Peyer's patch (tissue), 4 donors: ENCODE results near the gene LMO2. TPM values are rescaled to one million over a fixed set of nuclear protein-coding genes. Genes with fewer than 3 reads are reported as not detected.

Source experiments
- DNase-seq, 3 donors: peaks; one replicate each; pipeline ENCODE4 v3.0.0-alpha.2; 2017 to 2019
- H3K27ac ChIP-seq, 4 donors: fragments of 200-600 bp; sonication (generic); one replicate each; pipeline ENCODE4 v1.5.1; 2016 to 2019
- H3K27me3 ChIP-seq, 2 donors: fragments of 200-600 bp; sonication (generic); one replicate each; pipeline ENCODE4 v1.5.1; 2019
- H3K36me3 ChIP-seq, 3 donors: fragments of 200-600 bp; sonication (generic); one replicate each; pipeline ENCODE4 v1.5.1; 2016 to 2019
- H3K4me1 ChIP-seq, 4 donors: fragments of 200-600 bp; sonication (generic); one replicate each; pipeline ENCODE4 v1.5.1; 2016 to 2019
- H3K4me3 ChIP-seq, 4 donors: fragments of 200-600 bp; sonication (generic); 1 replicate in 3 of 4; 2 replicates in 1 of 4; pipeline ENCODE4 v1.5.1; 2016 to 2019; ENCODE audit warnings: mild to moderate bottlenecking in 1 of 4
- H3K9me3 ChIP-seq, 4 donors: fragments of 200-600 bp; sonication (generic); one replicate each; pipeline ENCODE4 v1.5.1; 2016 to 2019; ENCODE audit warnings: mild to moderate bottlenecking in 1 of 4
- POLR2A ChIP-seq, 2 donors: fragments of 450-650 bp; IDR thresholded peaks; one replicate each; pipeline ENCODE4 v1.5.1; 2017; ENCODE audit warnings: antibody characterized with exemption in 2 of 2, mild to moderate bottlenecking in 2 of 2, moderate library complexity in 2 of 2
- total RNA-seq, 4 donors: library from RNA; depleted of rRNA; stranded (reverse); fragments of >200 nt; gene quantifications; one replicate each; pipeline ENCODE4 v1.1.0, GENCODE V29; 2016
- TF ChIP-seq, protein P1 (sequence below), 6 experiments: fragments of 450-650 bp in 4 of 6; fragments of 200-600 bp in 2 of 6; sonication (generic) in 1 of 6; IDR thresholded peaks; one replicate each; pipeline ENCODE4 v1.5.1; 2017 to 2019; ENCODE audit warnings: antibody characterized with exemption in 6 of 6, mild to moderate bottlenecking in 3 of 6, moderate library complexity in 1 of 6

The LMO2 gene
- total RNA-seq, 4 donors from 2014 or later, result 5.1 to 9.1 (median 7.2) TPM

DNA sequence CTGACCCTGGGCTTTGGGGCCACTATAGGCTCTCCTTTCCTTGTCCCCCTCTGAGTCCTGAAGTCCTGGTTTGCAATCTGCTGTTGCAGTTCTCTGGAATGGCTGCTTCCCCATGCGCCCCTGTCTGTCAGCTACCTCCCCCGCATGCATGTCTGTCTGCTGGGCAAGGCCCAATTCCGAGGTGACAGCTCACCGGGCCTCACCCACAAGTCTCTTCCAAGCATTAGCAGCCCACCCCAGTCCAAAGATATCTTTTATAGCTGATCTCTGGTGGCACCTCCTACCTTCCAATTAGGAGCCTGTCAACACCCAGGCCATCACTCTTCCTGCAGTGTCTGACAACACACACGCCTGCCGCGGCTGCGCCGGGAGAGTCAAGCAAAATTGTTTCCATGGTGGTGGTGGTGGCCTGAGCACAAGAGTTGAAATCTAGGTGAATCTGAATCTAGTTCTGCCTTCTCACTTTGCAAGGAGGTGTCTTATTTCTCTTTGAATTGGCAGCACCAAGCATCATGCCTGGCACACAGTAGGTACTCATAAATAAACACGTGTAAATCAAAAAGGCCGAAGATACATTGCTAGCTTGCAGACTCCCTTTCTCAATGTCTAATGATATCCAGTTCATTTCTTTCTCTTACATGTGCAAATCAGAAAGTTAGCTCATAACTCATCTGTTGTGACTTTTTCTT, 1.2 kb upstream of the LMO2 start:
- H3K4me3 ChIP-seq, result no peak overlapping the region
- H3K27ac ChIP-seq, result no peak overlapping the region
- H3K36me3 ChIP-seq, result no peaks in the 10 kb centered on the region
- TF ChIP-seq, protein P1, sequence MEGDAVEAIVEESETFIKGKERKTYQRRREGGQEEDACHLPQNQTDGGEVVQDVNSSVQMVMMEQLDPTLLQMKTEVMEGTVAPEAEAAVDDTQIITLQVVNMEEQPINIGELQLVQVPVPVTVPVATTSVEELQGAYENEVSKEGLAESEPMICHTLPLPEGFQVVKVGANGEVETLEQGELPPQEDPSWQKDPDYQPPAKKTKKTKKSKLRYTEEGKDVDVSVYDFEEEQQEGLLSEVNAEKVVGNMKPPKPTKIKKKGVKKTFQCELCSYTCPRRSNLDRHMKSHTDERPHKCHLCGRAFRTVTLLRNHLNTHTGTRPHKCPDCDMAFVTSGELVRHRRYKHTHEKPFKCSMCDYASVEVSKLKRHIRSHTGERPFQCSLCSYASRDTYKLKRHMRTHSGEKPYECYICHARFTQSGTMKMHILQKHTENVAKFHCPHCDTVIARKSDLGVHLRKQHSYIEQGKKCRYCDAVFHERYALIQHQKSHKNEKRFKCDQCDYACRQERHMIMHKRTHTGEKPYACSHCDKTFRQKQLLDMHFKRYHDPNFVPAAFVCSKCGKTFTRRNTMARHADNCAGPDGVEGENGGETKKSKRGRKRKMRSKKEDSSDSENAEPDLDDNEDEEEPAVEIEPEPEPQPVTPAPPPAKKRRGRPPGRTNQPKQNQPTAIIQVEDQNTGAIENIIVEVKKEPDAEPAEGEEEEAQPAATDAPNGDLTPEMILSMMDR (IDR thresholded peaks at IDR 0.05), result no peak
- no peak for TF ChIP-seq POLR2A (IDR thresholded peaks at IDR 0.05)
- no peak for DNase-seq
- no peaks in the 10 kb centered on the region for H3K4me1 ChIP-seq
- no peaks in the 10 kb centered on the region for H3K9me3 ChIP-seq
- no peaks in the 10 kb centered on the region for H3K27me3 ChIP-seq

DNA sequence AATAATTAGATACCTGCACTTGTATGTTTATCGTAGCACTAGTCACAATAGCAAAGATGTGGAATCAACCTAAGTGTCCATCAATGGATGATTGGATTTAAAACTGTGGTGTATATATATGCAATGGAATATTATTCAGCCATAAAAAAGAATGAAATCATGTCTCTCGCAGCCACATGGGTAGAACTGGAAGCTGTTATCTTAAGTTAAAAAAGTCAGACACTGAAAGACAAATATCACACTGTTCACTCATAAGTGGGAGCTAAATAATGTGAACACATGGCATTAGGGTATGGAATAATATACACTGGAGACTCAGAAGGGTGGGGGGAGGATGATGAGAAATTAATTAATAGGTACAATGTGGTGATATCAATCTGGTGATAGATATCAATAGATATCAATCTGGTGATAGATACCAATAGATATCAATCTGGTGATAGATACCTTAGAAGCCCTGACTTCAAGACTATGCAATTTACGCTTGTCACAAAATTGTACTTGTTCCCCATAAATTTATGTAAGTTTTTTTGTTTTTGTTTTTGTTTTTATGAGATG, 2.0 kb downstream of the LMO2 start:
- Histone ChIP-seq H3K36me3 (no peaks in the 10 kb centered on the region), H3K27me3 (no peaks in the 10 kb centered on the region), H3K27ac (no peak overlapping the region), H3K4me1 (no peaks in the 10 kb centered on the region), H3K9me3 (no peaks in the 10 kb centered on the region), H3K4me3 (no peak overlapping the region)
- TF ChIP-seq, protein P1 (IDR thresholded peaks at IDR 0.05), result no peak
- TF ChIP-seq POLR2A (IDR thresholded peaks at IDR 0.05), result no peak
- no peak for DNase-seq

DNA sequence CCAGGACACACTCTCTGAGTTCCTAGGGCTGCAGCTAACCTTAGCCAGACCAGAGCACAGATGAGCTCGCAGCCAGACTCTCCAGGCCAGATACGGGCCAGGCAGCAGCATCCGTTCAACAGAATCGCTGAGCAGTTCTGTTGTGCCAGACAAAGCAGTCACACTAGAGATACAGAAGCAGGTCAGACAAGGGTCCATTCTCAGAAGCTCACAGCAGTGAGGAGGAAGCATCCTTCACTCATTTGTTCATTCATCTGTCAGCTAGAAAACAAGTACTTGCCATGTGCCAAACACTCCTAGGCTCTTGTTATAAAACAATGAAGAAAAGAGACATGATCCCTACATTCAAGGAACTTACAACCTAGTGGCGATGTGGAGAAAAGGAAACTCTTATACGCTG, 2.6 kb downstream of the LMO2 start:
- Histone ChIP-seq H3K27me3 (no peaks in the 10 kb centered on the region), H3K4me3 (no peak overlapping the region), H3K4me1 (no peaks in the 10 kb centered on the region), H3K9me3 (no peaks in the 10 kb centered on the region), H3K27ac (no peak overlapping the region), H3K36me3 (no peaks in the 10 kb centered on the region)
- DNase-seq, result no peak
- TF ChIP-seq POLR2A (IDR thresholded peaks at IDR 0.05), result no peak
- TF ChIP-seq, protein P1 (IDR thresholded peaks at IDR 0.05), result no peak

DNA sequence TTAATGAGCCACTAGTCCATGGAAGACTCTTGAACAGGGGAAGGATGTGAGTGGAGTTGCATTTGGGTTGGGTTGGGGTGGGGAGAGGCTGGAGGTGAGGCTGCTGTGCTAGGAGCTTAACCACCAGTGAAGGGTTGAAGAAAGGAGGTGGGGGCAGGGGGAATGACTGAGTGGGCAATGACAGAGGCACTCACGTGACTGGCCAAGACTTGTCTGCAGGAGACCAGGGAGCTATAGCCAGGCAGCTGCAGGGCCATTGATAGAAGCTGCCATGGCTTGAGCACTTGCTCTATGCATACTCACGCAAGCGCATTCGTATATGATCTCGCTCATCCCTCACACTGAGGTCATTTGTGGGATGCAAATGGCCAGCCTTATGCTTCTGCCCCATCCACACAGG, 4.0 kb downstream of the LMO2 start:
- no peaks in the 10 kb centered on the region for H3K4me1 ChIP-seq
- TF ChIP-seq, protein P1 (IDR thresholded peaks at IDR 0.05), result no peak
- no peak for TF ChIP-seq POLR2A (IDR thresholded peaks at IDR 0.05)
- no peak overlapping the region for H3K4me3 ChIP-seq
- no peaks in the 10 kb centered on the region for H3K36me3 ChIP-seq
- no peak overlapping the region for H3K27ac ChIP-seq
- H3K9me3 ChIP-seq, result no peaks in the 10 kb centered on the region
- DNase-seq, result no peak
- no peaks in the 10 kb centered on the region for H3K27me3 ChIP-seq

DNA sequence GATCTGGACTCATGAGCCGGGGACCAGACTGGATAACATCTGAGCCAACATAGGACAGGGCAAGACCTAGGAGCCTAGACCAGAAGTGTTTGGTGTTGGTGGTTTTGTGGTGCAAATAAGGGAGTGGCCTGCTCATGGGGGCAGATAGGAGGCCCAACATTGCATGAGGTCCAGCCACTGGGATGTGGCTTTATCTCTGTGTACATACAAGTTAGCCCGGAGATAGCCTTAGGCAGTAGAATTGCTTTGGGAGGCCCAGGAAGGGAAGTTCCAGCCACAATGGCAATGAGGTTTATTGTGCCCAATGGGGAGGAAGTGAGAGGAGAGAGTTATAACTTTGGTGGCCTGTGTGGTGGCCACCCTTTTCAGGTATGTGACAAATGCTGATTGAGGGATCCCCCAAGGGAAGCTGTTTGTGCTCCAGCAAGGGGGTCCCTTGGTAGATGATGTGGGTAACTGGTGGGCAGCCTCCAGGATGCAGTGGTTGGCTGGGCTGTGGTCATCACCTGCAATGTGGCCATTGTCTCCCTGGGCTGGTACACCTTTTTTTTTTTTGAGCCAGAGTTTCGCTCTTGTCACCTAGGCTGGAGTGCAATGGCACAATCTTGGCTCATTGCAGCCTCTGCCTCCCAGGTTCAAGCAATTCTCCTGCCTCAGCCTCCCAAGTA, 6.4 kb downstream of the LMO2 start:
- H3K27me3 ChIP-seq, result no peaks in the 10 kb centered on the region
- no peak overlapping the region for H3K4me3 ChIP-seq
- no peaks in the 10 kb centered on the region for H3K9me3 ChIP-seq
- H3K4me1 ChIP-seq, result no peaks in the 10 kb centered on the region
- no peak for TF ChIP-seq POLR2A (IDR thresholded peaks at IDR 0.05)
- TF ChIP-seq, protein P1 (IDR thresholded peaks at IDR 0.05), result no peak
- no peak for DNase-seq
- H3K27ac ChIP-seq, result no peak overlapping the region
- H3K36me3 ChIP-seq, result no peaks in the 10 kb centered on the region
